ENCODE measurements around the gene RDX.

GRCh38 chr11:110169738-110170137 lies 126.7 kb downstream of the RDX start:
- TF ChIP-seq BHLHE40 (IDR thresholded peaks at IDR 0.05; ENCODE audit: borderline replicate concordance in 1 of 2, low read depth in 2 of 2, low read length in 1 of 2) = no peak
- no peak for TF ChIP-seq CEBPB (IDR thresholded peaks at IDR 0.05; ENCODE audit: borderline replicate concordance in 1 of 2, low read depth in 2 of 2, low read length in 2 of 2)
- TF ChIP-seq SMC3 (IDR thresholded peaks at IDR 0.05; ENCODE audit: borderline replicate concordance, low read length) = no peak
- no peak for TF ChIP-seq CHD4 (IDR thresholded peaks at IDR 0.05)
- TF ChIP-seq CTCF (IDR thresholded peaks at IDR 0.05 in 2 of 3, conservative IDR thresholded peaks at IDR 0.05 in 1 of 3; ENCODE audit: control insufficient read depth in 2 of 3, extremely low read depth in 1 of 3, insufficient read depth in 1 of 3, low read depth in 3 of 3, low read length in 3 of 3) = no peak
- TF ChIP-seq RAD51 (IDR thresholded peaks at IDR 0.05) = no peak
- TF ChIP-seq NBN (IDR thresholded peaks at IDR 0.05) = no peak
- no peak for TF ChIP-seq EZH2 (IDR thresholded peaks at IDR 0.05; ENCODE audit: borderline replicate concordance, control insufficient read depth, low read depth, low read length)
- TF ChIP-seq RAD21 (IDR thresholded peaks at IDR 0.05; ENCODE audit: insufficient read depth, low read depth, low read length) = no peak
- TF ChIP-seq KAT2A (conservative IDR thresholded peaks at IDR 0.05; ENCODE audit: control insufficient read depth, low read depth, low read length) = no peak
